Loucy (cell line): ENCODE results near the gene ACP7.
"Not testable (repeated sequence)": the region's sequence is repeated elsewhere in the genome, so short reads cannot be mapped to it uniquely, and the experiment has no call there.

Source experiments
- H2AFZ ChIP-seq: fragments of 200-600 bp; sonication (generic); 2 replicates; pipeline ENCODE4 v1.6.0; 2016; ENCODE audit warnings: antibody characterized with exemption, mild to moderate bottlenecking, low read length, moderate library complexity
- H3F3A ChIP-seq: fragments of 200-600 bp; 2 replicates; pipeline ENCODE4 v1.6.0; 2016; ENCODE audit warnings: antibody characterized with exemption, low read depth, mild to moderate bottlenecking
- H3K27me3 ChIP-seq: fragments of 200-600 bp; sonication (generic); 2 replicates; pipeline ENCODE4 v1.6.1; 2014; ENCODE audit warnings: low read length, mild to moderate bottlenecking; ENCODE audit not compliant: insufficient read depth, poor library complexity, severe bottlenecking
- H3K36me3 ChIP-seq: fragments of 200-600 bp; sonication (generic); 2 replicates; pipeline ENCODE4 v1.6.1; 2016; ENCODE audit warnings: low read length; ENCODE audit not compliant: insufficient read depth
- H3K4me1 ChIP-seq: fragments of 200-600 bp; sonication (generic); 2 replicates; pipeline ENCODE4 v1.5.1; 2014; ENCODE audit warnings: low read length, mild to moderate bottlenecking; ENCODE audit not compliant: insufficient read depth, poor library complexity, severe bottlenecking
- H3K4me2 ChIP-seq: fragments of 200-600 bp; sonication (generic); 2 replicates; pipeline ENCODE4 v1.6.0; 2014; ENCODE audit warnings: antibody characterized with exemption, low read length, low read depth, mild to moderate bottlenecking; ENCODE audit not compliant: poor library complexity, severe bottlenecking
- H3K4me3 ChIP-seq: fragments of 200-600 bp; sonication (generic); 2 replicates; pipeline ENCODE4 v1.5.1; 2014; ENCODE audit warnings: low read length, mild to moderate bottlenecking, mixed read lengths; ENCODE audit not compliant: poor library complexity, severe bottlenecking
- H3K79me2 ChIP-seq: fragments of 200-600 bp; sonication (generic); 2 replicates; pipeline ENCODE4 v1.6.1; 2014; ENCODE audit warnings: low read length; ENCODE audit not compliant: insufficient read depth
- H3K9ac ChIP-seq: fragments of 200-600 bp; sonication (generic); 2 replicates; pipeline ENCODE4 v1.6.0; 2014; ENCODE audit warnings: mild to moderate bottlenecking, low read depth, low read length, moderate library complexity; ENCODE audit not compliant: poor library complexity, severe bottlenecking
- H3K9me2 ChIP-seq: fragments of 200-600 bp; sonication (generic); replicated peaks from 2 replicates; pipeline ENCODE4 v1.6.1; 2016; ENCODE audit warnings: low read depth, low read length, mixed read lengths
- H3K9me3 ChIP-seq: fragments of 200-600 bp; sonication (generic); 2 replicates; pipeline ENCODE4 v1.6.1; 2014; ENCODE audit warnings: mild to moderate bottlenecking, antibody characterized with exemption, low read length, low read depth; ENCODE audit not compliant: insufficient read depth
- H4K20me1 ChIP-seq: fragments of 200-600 bp; sonication (generic); 2 replicates; pipeline ENCODE4 v1.6.0; 2014; ENCODE audit warnings: antibody characterized with exemption, low read length, mild to moderate bottlenecking; ENCODE audit not compliant: insufficient read depth, poor library complexity, severe bottlenecking
- EZH2phosphoT487 ChIP-seq: fragments of 200-600 bp; IDR thresholded peaks from 2 replicates; pipeline ENCODE4 v1.6.1; 2018; ENCODE audit warnings: antibody characterized with exemption, mild to moderate bottlenecking, moderate library complexity, borderline replicate concordance
- TF ChIP-seq, protein P1 (sequence below): fragments of 200-600 bp; sonication (generic); conservative IDR thresholded peaks from 2 replicates; pipeline ENCODE4 v1.5.1; 2014; ENCODE audit warnings: mild to moderate bottlenecking, antibody characterized with exemption, low read length

ACP7 gene

DNA sequence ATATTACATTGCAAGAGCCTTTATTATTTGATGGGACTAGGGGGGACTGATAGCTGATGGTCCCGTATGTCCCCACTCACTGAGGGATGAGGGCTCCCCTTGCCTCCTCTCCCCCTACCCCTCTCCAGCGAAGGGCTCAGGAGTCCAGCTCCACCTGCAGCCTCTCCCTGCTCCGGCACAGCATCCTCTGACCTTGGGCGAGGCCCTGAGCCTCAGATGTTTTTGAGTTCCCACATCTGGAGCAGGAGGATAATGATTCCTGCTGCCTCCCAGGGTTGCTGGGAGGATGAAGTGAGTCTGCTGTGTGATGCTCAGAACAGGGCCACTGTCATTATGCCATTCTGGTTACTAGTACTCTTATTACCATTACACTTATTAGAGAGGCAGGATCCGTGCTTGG, 56.4 kb downstream of the ACP7 start:
- H3K4me3 ChIP-seq: no peak overlapping the region
- TF ChIP-seq, protein P1, sequence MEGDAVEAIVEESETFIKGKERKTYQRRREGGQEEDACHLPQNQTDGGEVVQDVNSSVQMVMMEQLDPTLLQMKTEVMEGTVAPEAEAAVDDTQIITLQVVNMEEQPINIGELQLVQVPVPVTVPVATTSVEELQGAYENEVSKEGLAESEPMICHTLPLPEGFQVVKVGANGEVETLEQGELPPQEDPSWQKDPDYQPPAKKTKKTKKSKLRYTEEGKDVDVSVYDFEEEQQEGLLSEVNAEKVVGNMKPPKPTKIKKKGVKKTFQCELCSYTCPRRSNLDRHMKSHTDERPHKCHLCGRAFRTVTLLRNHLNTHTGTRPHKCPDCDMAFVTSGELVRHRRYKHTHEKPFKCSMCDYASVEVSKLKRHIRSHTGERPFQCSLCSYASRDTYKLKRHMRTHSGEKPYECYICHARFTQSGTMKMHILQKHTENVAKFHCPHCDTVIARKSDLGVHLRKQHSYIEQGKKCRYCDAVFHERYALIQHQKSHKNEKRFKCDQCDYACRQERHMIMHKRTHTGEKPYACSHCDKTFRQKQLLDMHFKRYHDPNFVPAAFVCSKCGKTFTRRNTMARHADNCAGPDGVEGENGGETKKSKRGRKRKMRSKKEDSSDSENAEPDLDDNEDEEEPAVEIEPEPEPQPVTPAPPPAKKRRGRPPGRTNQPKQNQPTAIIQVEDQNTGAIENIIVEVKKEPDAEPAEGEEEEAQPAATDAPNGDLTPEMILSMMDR: no peak
- TF ChIP-seq EZH2phosphoT487: no peak
- peaks cover 25% of the 10 kb centered on the region for H4K20me1 ChIP-seq
- no peak overlapping the region for H2AFZ ChIP-seq
- H3K9ac ChIP-seq: no peak overlapping the region
- H3K27me3 ChIP-seq: no peaks in the 10 kb centered on the region
- peaks cover 80% of the 10 kb centered on the region for H3K79me2 ChIP-seq
- no peaks in the 10 kb centered on the region for H3K9me2 ChIP-seq
- H3K4me1 ChIP-seq: peaks cover 13% of the 10 kb centered on the region
- H3K9me3 ChIP-seq: no peaks in the 10 kb centered on the region
- H3K4me2 ChIP-seq: no peak overlapping the region
- H3F3A ChIP-seq: no peaks in the 10 kb centered on the region
- H3K36me3 ChIP-seq: no peaks in the 10 kb centered on the region

- H3K9me2 ChIP-seq: no peaks in the 10 kb centered on the region
- H4K20me1 ChIP-seq: peaks cover 18% of the 10 kb centered on the region
- H3K4me2 ChIP-seq: no peak overlapping the region
- no peak for TF ChIP-seq EZH2phosphoT487
- TF ChIP-seq, protein P1: no peak
- no peak overlapping the region for H3K4me3 ChIP-seq
- H3F3A ChIP-seq: no peaks in the 10 kb centered on the region
- H3K36me3 ChIP-seq: no peaks in the 10 kb centered on the region
- no peaks in the 10 kb centered on the region for H3K27me3 ChIP-seq
- H3K79me2 ChIP-seq: peaks cover 81% of the 10 kb centered on the region
- peaks cover 19% of the 10 kb centered on the region for H3K4me1 ChIP-seq
- no peaks in the 10 kb centered on the region for H3K9me3 ChIP-seq
- H3K9ac ChIP-seq: no peak overlapping the region
- H2AFZ ChIP-seq: no peak overlapping the region
Observed at GRCh38 chr19:39141929-39142328, 57.8 kb downstream of the ACP7 start.

GRCh38 chr19:39142630-39143029, 58.5 kb downstream of the ACP7 start:
- H3F3A ChIP-seq: no peaks in the 10 kb centered on the region
- no peaks in the 10 kb centered on the region for H3K27me3 ChIP-seq
- H3K4me2 ChIP-seq: no peak overlapping the region
- H3K9ac ChIP-seq: no peak overlapping the region
- TF ChIP-seq EZH2phosphoT487: no peak
- TF ChIP-seq, protein P1: no peak
- H3K79me2 ChIP-seq: peaks cover 81% of the 10 kb centered on the region
- no peaks in the 10 kb centered on the region for H3K9me3 ChIP-seq
- no peaks in the 10 kb centered on the region for H3K36me3 ChIP-seq
- no peaks in the 10 kb centered on the region for H3K9me2 ChIP-seq
- H4K20me1 ChIP-seq: peaks cover 22% of the 10 kb centered on the region
- H3K4me1 ChIP-seq: peaks cover 20% of the 10 kb centered on the region
- H2AFZ ChIP-seq: no peak overlapping the region
- H3K4me3 ChIP-seq: no peak overlapping the region

- H3K4me2 ChIP-seq: peak overlapping the region; percentile 19
- H3K9me2 ChIP-seq, H3F3A ChIP-seq, H3K9ac ChIP-seq, H2AFZ ChIP-seq, H3K27me3 ChIP-seq, H3K9me3 ChIP-seq, H3K36me3 ChIP-seq, H3K4me3 ChIP-seq: not testable (repeated sequence)
- H4K20me1 ChIP-seq: peaks cover 20% of the 10 kb centered on the region
- peaks cover 22% of the 10 kb centered on the region for H3K4me1 ChIP-seq
- H3K79me2 ChIP-seq: peaks cover 81% of the 10 kb centered on the region
Observed at GRCh38 chr19:39143757-39144289, 59.7 kb downstream of the ACP7 start.
